ENCODE results near the gene HNRNPAB. TPM values are rescaled to one million over a fixed set of nuclear protein-coding genes. Genes with fewer than 3 reads are reported as not detected.

Gene HNRNPAB
- total and polyA plus RNA-seq, 2 donors (not counting 3 experiments of a cell fraction or from before 2014, with no cell fraction given), result 207 to 309 TPM

DNA sequence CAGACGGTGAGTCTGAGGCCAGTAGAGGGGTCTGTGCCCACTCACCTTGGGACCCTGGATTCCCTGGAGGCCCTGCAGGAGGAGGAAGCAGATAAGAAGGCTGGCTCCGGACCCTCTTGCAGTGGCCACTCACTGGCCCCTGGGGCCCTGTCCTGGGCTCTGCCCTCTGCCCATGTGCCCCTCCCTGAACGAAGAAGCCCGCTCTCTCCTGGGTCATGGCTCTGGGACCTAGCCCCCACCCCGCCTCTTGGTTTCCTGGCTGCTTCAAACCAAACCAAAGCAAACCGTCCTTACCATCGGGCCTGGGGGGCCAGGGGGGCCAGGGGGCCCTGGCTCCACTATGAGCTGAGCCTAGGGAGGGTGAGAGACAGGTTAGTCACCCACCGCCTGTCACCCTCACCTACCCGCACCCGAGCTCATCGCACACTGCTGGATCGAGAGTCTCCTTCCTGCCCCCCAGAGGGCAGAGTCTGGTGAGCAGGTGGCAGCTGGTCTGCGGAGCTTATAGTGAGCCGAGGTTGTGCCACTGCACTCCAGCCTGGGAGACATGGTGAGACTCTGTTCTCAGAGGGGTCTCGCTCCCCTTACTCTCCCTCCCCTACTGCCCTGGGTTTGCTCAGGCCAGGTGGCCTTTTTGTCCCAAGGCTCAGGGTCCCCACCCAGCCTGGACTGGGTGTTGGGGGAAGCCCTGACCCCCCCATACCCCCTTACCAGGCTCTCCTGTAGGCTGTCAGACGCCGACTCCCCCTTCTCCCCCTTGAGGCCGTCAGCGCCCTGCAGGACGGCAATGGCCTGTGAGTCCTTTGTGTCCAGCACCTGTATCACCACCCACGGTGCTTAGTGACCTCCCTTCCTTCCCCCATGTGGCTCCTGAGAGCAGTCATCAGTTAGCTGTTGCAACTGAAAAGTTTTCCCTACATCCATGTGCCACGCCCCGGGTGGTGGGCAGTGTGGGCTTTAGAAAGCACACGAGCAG is 43.4 kb downstream of the HNRNPAB start:
- H3K4me3 ChIP-seq (replicated peaks in 1 of 3; ENCODE audit: insufficient read depth in 1 of 3, low read depth in 1 of 3, low read length in 3 of 3), result no peak overlapping the region
- H3K4me1 ChIP-seq (ENCODE audit: control insufficient read depth, extremely low read depth, insufficient read depth, low read length), result no peaks in the 10 kb centered on the region
- no peak for DNase-seq (ENCODE audit: low read depth, low spot score)
- H2AFZ ChIP-seq (ENCODE audit: low read depth, low read length), result no peak overlapping the region
- H3K9ac ChIP-seq (replicated peaks; ENCODE audit: extremely low read depth, insufficient read depth, low read length), result no peak overlapping the region
- no peaks in the 10 kb centered on the region for H3K79me2 ChIP-seq (ENCODE audit: control insufficient read depth, insufficient read depth, low read length)
- H4K20me1 ChIP-seq (replicated peaks; ENCODE audit: control insufficient read depth, extremely low read depth, insufficient read depth, low read length), result no peaks in the 10 kb centered on the region
- H3K9me3 ChIP-seq (replicated peaks; ENCODE audit: control insufficient read depth, insufficient read depth, low read length), result no peaks in the 10 kb centered on the region
- H3K4me2 ChIP-seq (ENCODE audit: insufficient read depth, low read length), result no peak overlapping the region
- no peaks in the 10 kb centered on the region for H3K27me3 ChIP-seq (ENCODE audit: control insufficient read depth in 2 of 2, insufficient read depth in 2 of 2, low read length in 2 of 2)
- CTCF ChIA-PET, result interaction anchor here (0.6 to 1.0 kb wide), 2 partner anchors 12 to 13 kb away, joined by 3 to 5 read pairs; no protein-coding TSS in a partner anchor
- no peak overlapping the region for H3K27ac ChIP-seq (ENCODE audit: insufficient read depth, low read depth, low read length)
- H3K9me1 ChIP-seq (replicated peaks; ENCODE audit: control insufficient read depth, extremely low read depth, insufficient read depth, low read length), result no peaks in the 10 kb centered on the region
- FAIRE-seq, result no peak
- TF ChIP-seq FOS (IDR thresholded peaks at IDR 0.05; ENCODE audit: borderline replicate concordance, insufficient read depth, low read length) (no peak), EZH2 (IDR thresholded peaks at IDR 0.05; ENCODE audit: borderline replicate concordance, low read depth, low read length, severe bottlenecking) (no peak), JUN (IDR thresholded peaks at IDR 0.05; ENCODE audit: borderline replicate concordance, insufficient read depth, insufficient read length, low read depth) (no peak), GATA2 (IDR thresholded peaks at IDR 0.05; ENCODE audit: insufficient read depth, insufficient read length, low read depth, low read length) (no peak), MYC (IDR thresholded peaks at IDR 0.05; ENCODE audit: low read depth, low read length) (no peak), POLR2AphosphoS5 (IDR thresholded peaks at IDR 0.05; ENCODE audit: insufficient read depth, low read depth, low read length) (no peak), POLR2A (IDR thresholded peaks at IDR 0.05; ENCODE audit: low read depth, low read length) (no peak)
- TF ChIP-seq, protein P1, sequence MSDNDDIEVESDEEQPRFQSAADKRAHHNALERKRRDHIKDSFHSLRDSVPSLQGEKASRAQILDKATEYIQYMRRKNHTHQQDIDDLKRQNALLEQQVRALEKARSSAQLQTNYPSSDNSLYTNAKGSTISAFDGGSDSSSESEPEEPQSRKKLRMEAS (IDR thresholded peaks at IDR 0.05; ENCODE audit: insufficient read depth, insufficient read length), result no peak
- TF ChIP-seq, protein P2, sequence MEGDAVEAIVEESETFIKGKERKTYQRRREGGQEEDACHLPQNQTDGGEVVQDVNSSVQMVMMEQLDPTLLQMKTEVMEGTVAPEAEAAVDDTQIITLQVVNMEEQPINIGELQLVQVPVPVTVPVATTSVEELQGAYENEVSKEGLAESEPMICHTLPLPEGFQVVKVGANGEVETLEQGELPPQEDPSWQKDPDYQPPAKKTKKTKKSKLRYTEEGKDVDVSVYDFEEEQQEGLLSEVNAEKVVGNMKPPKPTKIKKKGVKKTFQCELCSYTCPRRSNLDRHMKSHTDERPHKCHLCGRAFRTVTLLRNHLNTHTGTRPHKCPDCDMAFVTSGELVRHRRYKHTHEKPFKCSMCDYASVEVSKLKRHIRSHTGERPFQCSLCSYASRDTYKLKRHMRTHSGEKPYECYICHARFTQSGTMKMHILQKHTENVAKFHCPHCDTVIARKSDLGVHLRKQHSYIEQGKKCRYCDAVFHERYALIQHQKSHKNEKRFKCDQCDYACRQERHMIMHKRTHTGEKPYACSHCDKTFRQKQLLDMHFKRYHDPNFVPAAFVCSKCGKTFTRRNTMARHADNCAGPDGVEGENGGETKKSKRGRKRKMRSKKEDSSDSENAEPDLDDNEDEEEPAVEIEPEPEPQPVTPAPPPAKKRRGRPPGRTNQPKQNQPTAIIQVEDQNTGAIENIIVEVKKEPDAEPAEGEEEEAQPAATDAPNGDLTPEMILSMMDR (IDR thresholded peaks at IDR 0.05; ENCODE audit: extremely low read depth in 1 of 2, insufficient read depth in 1 of 2, low read depth in 1 of 2, low read length in 2 of 2), result no peak
- intact Hi-C loops (cut with micrococcal nuclease), result no loop called here
- H3K36me3 ChIP-seq (ENCODE audit: control insufficient read depth in 2 of 2, extremely low read depth in 1 of 2, insufficient read depth in 2 of 2, low read length in 2 of 2), result no peaks in the 10 kb centered on the region
- POLR2A ChIA-PET, result interaction anchor here (0.6 kb wide), 1 partner anchor 1508 kb away, joined by 3 read pairs; no protein-coding TSS in a partner anchor
- BruUV-seq (replicated peaks), result no TSS peak
- dilution Hi-C loops (cut with MboI; ENCODE audit: extremely low pct_ligation_motif_present, low sequenced_read_pairs), result no loop called here
